ENCODE data around the gene SGSM2.

- TF ChIP-seq CTCF (conservative IDR thresholded peaks at IDR 0.05; ENCODE audit: low read depth, low read length) (no peak), EZH2 (IDR thresholded peaks at IDR 0.05; ENCODE audit: low read length, unreplicated experiment) (no peak)
Measured at GRCh38 chr17:2323629-2324314, 13.5 kb upstream of the SGSM2 start.
